Astrocyte of the spinal cord (primary cell): ENCODE results near the gene RRP7A.
A peak's percentile ranks its signal among the peaks of the same experiment; 100 is the strongest.
"Not testable (repeated sequence)": the region's sequence is repeated elsewhere in the genome, so short reads cannot be mapped to it uniquely, and the experiment has no call there.

ENCODE experiments used
- DNase-seq: peaks from one replicate; pipeline ENCODE4 v3.0.0; 2011; ENCODE audit warnings: low read depth, low spot score
- H3K4me3 ChIP-seq: 2 replicates; pipeline ENCODE4 v1.5.1; 2011; ENCODE audit warnings: low read depth, mild to moderate bottlenecking, low read length, moderate library complexity
- in situ Hi-C: cut with HindIII; loops from 2 replicates; pipeline ENCODE4 v1.10.0; 2017; ENCODE audit warnings: low sequenced_read_pairs
- TF ChIP-seq, protein P1 (sequence below): IDR thresholded peaks from 2 replicates; pipeline ENCODE4 v1.5.1; 2012; ENCODE audit warnings: low read depth, mild to moderate bottlenecking, low read length, inconsistent platforms

Gene RRP7A

DNA sequence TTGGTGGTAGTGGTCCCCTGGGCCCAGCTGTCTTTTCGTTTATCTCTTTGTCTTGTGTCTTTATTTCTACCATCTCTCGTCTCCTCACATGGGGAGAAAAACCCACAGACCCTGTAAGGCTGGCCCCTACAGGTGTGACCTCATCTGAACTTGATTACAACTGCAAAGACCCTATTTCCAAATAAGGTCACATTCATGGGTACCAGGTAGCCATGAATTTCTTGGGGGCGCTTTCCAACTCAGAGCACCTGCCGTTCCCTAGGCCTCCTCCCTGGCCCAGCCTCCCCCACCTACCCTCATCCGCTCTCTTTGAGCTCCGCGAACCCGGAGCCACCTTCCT is 14.0 kb upstream of the RRP7A start:
- TF ChIP-seq, protein P1, sequence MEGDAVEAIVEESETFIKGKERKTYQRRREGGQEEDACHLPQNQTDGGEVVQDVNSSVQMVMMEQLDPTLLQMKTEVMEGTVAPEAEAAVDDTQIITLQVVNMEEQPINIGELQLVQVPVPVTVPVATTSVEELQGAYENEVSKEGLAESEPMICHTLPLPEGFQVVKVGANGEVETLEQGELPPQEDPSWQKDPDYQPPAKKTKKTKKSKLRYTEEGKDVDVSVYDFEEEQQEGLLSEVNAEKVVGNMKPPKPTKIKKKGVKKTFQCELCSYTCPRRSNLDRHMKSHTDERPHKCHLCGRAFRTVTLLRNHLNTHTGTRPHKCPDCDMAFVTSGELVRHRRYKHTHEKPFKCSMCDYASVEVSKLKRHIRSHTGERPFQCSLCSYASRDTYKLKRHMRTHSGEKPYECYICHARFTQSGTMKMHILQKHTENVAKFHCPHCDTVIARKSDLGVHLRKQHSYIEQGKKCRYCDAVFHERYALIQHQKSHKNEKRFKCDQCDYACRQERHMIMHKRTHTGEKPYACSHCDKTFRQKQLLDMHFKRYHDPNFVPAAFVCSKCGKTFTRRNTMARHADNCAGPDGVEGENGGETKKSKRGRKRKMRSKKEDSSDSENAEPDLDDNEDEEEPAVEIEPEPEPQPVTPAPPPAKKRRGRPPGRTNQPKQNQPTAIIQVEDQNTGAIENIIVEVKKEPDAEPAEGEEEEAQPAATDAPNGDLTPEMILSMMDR, result no peak
- no peak for DNase-seq
- H3K4me3 ChIP-seq, result no peak overlapping the region
- in situ Hi-C loops, result no loop called here

- in situ Hi-C loops, DNase-seq, H3K4me3 ChIP-seq: not testable (repeated sequence)
Measured at GRCh38 chr22:42531401-42532084, 11.9 kb upstream of the RRP7A start.

GRCh38 chr22:42529435-42529834 is 9.8 kb upstream of the RRP7A start:
- in situ Hi-C loops, DNase-seq, H3K4me3 ChIP-seq: not testable (repeated sequence)

- no peak overlapping the region for H3K4me3 ChIP-seq
- TF ChIP-seq, protein P1, result no peak
- no peak for DNase-seq
- in situ Hi-C loops, result no loop called here
Measured at GRCh38 chr22:42528591-42529307, 9.2 kb upstream of the RRP7A start.

GRCh38 chr22:42522546-42522945 is 3.0 kb upstream of the RRP7A start:
- no peak overlapping the region for H3K4me3 ChIP-seq
- TF ChIP-seq, protein P1, result no peak
- DNase-seq, result no peak
- in situ Hi-C loops, result no loop called here

GRCh38 chr22:42521228-42521546 is 1.6 kb upstream of the RRP7A start:
- DNase-seq, result no peak
- H3K4me3 ChIP-seq, result no peak overlapping the region
- in situ Hi-C loops, result no loop called here
- TF ChIP-seq, protein P1, result no peak

GRCh38 chr22:42518638-42519524 is 715 bp downstream of the RRP7A start:
- in situ Hi-C loops, DNase-seq: not testable (repeated sequence)
- H3K4me3 ChIP-seq, result peak overlapping the region; percentile 59

DNA sequence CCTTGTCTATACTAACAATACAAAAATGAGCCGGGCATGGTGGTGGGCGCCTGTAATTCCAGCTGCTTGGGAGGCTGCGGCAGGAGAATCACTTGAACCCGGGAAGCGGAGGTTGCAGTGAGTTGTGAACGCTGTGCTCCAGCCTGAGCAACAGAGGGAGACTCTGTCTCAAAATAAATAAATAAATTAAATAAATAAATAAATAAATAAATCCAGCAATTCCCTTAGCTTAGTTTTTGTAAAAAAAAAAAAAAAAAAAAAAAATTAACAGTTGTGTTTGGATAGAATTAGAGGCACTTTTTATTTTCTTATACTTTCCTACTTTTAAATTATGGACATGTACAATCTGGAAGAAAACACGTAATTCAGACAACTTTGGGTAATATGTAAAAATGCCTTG is 2.5 kb downstream of the RRP7A start:
- in situ Hi-C loops, H3K4me3 ChIP-seq, DNase-seq: not testable (repeated sequence)
